Ascending aorta (tissue), 2 donors: Measurements from ENCODE around the gene ANKRD33B. TPM values are rescaled to one million over a fixed set of nuclear protein-coding genes. Genes with fewer than 3 reads are reported as not detected.

Experiments
- DNase-seq, 2 donors: peaks; one replicate each; pipeline ENCODE4 v3.0.0-alpha.2; 2019; ENCODE audit warnings: low spot score in 2 of 2
- H3K27ac ChIP-seq, 2 donors: fragments of 200-600 bp; sonication (generic); one replicate each; pipeline ENCODE4 v1.5.1; 2016 to 2017; ENCODE audit warnings: mild to moderate bottlenecking in 1 of 2
- H3K27me3 ChIP-seq: fragments of 200-600 bp; sonication (generic); one replicate; pipeline ENCODE4 v1.5.1; 2017
- H3K36me3 ChIP-seq, 2 donors: fragments of 200-600 bp; sonication (generic); one replicate each; pipeline ENCODE4 v1.5.1; 2016
- H3K4me1 ChIP-seq, 2 donors: fragments of 200-600 bp; sonication (generic); one replicate each; pipeline ENCODE4 v1.5.1; 2016 to 2017; ENCODE audit warnings: mild to moderate bottlenecking in 1 of 2
- H3K4me3 ChIP-seq, 2 donors: fragments of 200-600 bp; sonication (generic); one replicate each; pipeline ENCODE4 v1.5.1; 2016 to 2017; ENCODE audit warnings: mild to moderate bottlenecking in 1 of 2
- H3K9me3 ChIP-seq, 2 donors: fragments of 200-600 bp; sonication (generic); one replicate each; pipeline ENCODE4 v1.5.1; 2016
- CTCF ChIP-seq, 3 experiments: fragments of 200-600 bp in 2 of 3; fragments of 450-650 bp in 1 of 3; sonication (generic) in 2 of 3; IDR thresholded peaks; one replicate each; pipeline ENCODE4 v1.5.1; 2016 to 2019; ENCODE audit warnings: antibody characterized with exemption in 3 of 3, mild to moderate bottlenecking in 1 of 3, moderate library complexity in 1 of 3
- intact Hi-C: fragments of 100-400 bp; cut with DNase I; formaldehyde crosslinking; loops from one replicate; pipeline ENCODE4 v1.15.1; 2023
- total RNA-seq: library from RNA; depleted of rRNA; stranded (reverse); fragments of >200 nt; gene quantifications from one replicate; pipeline ENCODE4 v1.1.0, GENCODE V29; 2016

ANKRD33B gene
- total RNA-seq, 1 donor from 2014 or later: 7.2 TPM

- Histone ChIP-seq H3K36me3 (no peaks in the 10 kb centered on the region), H3K27ac (no peak overlapping the region), H3K27me3 (no peaks in the 10 kb centered on the region), H3K4me3 (no peak overlapping the region), H3K4me1 (peaks cover 0 to 3% of the 10 kb centered on the region in 2 donors), H3K9me3 (no peaks in the 10 kb centered on the region)
- intact Hi-C loops: no loop called here
- no peak for DNase-seq
- no peak for TF ChIP-seq CTCF (IDR thresholded peaks at IDR 0.05)
Measured at GRCh38 chr5:10538789-10539686, 24.8 kb upstream of the ANKRD33B start.

GRCh38 chr5:10539687-10539998 is 24.2 kb upstream of the ANKRD33B start:
- no peak for DNase-seq
- Histone ChIP-seq H3K36me3 (no peaks in the 10 kb centered on the region), H3K9me3 (no peaks in the 10 kb centered on the region), H3K27ac (no peak overlapping the region), H3K4me1 (peaks cover 0 to 3% of the 10 kb centered on the region in 2 donors), H3K27me3 (no peaks in the 10 kb centered on the region), H3K4me3 (no peak overlapping the region)
- intact Hi-C loops: no loop called here
- no peak for TF ChIP-seq CTCF (IDR thresholded peaks at IDR 0.05)

GRCh38 chr5:10540036-10540544 is 23.8 kb upstream of the ANKRD33B start:
- Histone ChIP-seq H3K4me1 (peaks cover 0 to 3% of the 10 kb centered on the region in 2 donors), H3K27me3 (no peaks in the 10 kb centered on the region), H3K36me3 (no peaks in the 10 kb centered on the region)

GRCh38 chr5:10540951-10541646 is 22.8 kb upstream of the ANKRD33B start:
- Histone ChIP-seq H3K27ac (no peak overlapping the region), H3K36me3 (no peaks in the 10 kb centered on the region), H3K4me1 (peaks cover 0 to 3% of the 10 kb centered on the region in 2 donors), H3K27me3 (no peaks in the 10 kb centered on the region), H3K4me3 (no peak overlapping the region), H3K9me3 (no peaks in the 10 kb centered on the region)
- intact Hi-C loops: no loop called here
- no peak for DNase-seq
- no peak for TF ChIP-seq CTCF (IDR thresholded peaks at IDR 0.05)

More at GRCh38 chr5:10540036-10540544, 23.8 kb upstream of the ANKRD33B start:
- intact Hi-C loops: no loop called here
- TF ChIP-seq CTCF (IDR thresholded peaks at IDR 0.05): no peak
- DNase-seq: no peak
- H3K27ac ChIP-seq: no peak overlapping the region
- no peaks in the 10 kb centered on the region for H3K9me3 ChIP-seq
- no peak overlapping the region for H3K4me3 ChIP-seq

GRCh38 chr5:10542055-10542550 is 21.8 kb upstream of the ANKRD33B start:
- DNase-seq: no peak

More at GRCh38 chr5:10542055-10542550, 21.8 kb upstream of the ANKRD33B start:
- intact Hi-C loops: no loop called here
- H3K27ac ChIP-seq: no peak overlapping the region
- no peaks in the 10 kb centered on the region for H3K27me3 ChIP-seq
- H3K4me1 ChIP-seq: peaks cover 0 to 3% of the 10 kb centered on the region in 2 donors
- H3K36me3 ChIP-seq: no peaks in the 10 kb centered on the region
- H3K9me3 ChIP-seq: no peaks in the 10 kb centered on the region
- TF ChIP-seq CTCF (IDR thresholded peaks at IDR 0.05): no peak
- no peak overlapping the region for H3K4me3 ChIP-seq
